ENCODE results near the gene SIRPB1.
"Not testable (repeated sequence)": the region's sequence is repeated elsewhere in the genome, so short reads cannot be mapped to it uniquely, and the experiment has no call there.

SIRPB1 gene

GRCh38 chr20:1619861-1620444, at the start of gene SIRPB1:
SIRPB1 (minus strand) TSS chr20:1620009; CDS start chr20:1619944, 65 bp downstream.
- DNase-seq (ENCODE audit: low read depth): no peak

DNA sequence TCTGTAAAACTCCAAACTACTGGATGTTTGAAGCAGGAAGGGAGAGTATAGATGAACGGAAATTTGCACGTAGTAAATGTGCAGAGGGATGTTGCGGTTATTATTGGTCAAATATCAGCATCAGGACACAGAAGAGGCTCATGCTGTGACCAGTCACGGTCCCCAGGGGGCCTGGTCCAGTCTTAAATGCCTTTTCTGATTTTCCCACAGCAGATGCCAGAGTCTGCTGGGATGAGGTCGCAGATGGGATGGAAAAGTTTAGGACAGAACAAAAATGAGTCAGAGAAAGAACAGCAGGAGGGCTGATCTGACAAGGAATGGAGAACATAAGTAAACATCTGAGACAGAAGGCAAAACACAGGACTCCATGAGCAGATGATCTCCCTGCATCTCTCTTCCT, 49.5 kb upstream of the SIRPB1 start:
- DNase-seq (ENCODE audit: low read depth): no peak

DNA sequence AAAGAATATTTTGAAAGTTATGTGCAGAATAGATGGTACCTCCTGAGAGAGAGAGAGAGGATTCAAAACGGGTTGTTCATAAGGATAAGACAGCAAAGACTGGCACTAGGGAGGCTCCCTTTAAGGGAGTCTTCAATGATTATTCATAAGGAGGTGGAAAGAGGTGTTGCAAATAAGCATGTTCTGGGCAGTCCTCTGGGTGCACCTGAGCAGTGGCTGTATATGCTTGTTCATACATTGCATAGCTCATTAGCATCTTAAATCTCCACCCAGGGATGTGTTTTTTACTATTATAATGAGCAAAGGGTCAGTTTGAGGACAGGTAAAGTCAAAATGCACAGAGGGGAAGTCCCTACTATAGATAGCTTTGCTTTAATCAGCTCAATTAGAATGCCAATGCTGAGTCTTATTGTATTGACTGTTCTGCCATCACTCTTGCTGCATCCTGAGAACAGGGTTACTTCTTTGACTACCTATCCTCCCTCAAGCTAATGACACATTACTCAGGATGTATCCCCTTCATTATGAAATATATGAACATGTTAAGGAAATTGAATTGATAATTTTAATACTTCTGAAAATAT, 47.8 kb upstream of the SIRPB1 start:
- DNase-seq (ENCODE audit: low read depth): no peak

- DNase-seq (ENCODE audit: low read depth): no peak
Measured at GRCh38 chr20:1666802-1667201, 47.0 kb upstream of the SIRPB1 start.

- no peak for DNase-seq (ENCODE audit: low read depth)
Measured at GRCh38 chr20:1665345-1665744, 45.5 kb upstream of the SIRPB1 start.

DNA sequence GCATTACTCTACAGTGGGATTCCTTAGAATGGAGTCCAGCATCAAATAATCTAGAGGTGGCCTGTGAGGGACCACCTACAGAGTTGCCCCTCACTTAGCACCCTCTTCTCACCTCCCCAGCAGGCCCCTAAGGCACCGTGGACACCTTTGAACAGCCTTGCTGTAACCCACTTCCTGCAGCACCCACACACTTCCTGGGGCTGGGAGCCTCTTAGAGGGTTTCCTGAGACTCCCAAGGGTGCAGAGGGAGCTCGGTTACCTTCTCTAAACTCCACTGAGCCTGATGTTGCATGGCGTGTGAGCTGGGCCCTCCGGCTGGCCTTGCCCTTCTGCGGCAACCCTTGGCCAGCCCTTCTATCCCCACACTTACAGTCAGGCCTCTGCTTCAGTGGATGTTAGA, 45.1 kb upstream of the SIRPB1 start:
- DNase-seq (ENCODE audit: low read depth): peak; percentile 54

- DNase-seq (ENCODE audit: low read depth): no peak
Measured at GRCh38 chr20:1663917-1664316, 44.1 kb upstream of the SIRPB1 start.

- no peak for DNase-seq (ENCODE audit: low read depth)
Measured at GRCh38 chr20:1661542-1662299, 41.9 kb upstream of the SIRPB1 start.

DNA sequence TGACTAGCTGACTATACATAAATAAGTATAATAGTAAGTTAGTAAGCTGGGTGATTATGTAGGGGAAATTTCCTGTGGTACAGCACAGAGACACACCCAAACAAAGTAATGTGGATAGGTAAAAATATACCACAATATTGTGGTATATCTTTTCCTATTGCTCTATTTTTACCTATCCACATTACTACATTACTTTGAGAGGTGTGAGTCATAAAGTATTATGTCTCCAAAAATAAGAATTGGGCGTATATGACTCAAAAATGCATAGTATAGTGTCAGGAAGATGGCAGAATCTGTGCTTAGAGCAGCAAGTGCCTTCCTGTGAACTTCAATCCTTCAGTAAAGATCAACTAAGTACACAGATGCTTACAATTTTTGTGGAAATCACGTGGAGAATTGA, 40.4 kb upstream of the SIRPB1 start:
- DNase-seq (ENCODE audit: low read depth): no peak

DNA sequence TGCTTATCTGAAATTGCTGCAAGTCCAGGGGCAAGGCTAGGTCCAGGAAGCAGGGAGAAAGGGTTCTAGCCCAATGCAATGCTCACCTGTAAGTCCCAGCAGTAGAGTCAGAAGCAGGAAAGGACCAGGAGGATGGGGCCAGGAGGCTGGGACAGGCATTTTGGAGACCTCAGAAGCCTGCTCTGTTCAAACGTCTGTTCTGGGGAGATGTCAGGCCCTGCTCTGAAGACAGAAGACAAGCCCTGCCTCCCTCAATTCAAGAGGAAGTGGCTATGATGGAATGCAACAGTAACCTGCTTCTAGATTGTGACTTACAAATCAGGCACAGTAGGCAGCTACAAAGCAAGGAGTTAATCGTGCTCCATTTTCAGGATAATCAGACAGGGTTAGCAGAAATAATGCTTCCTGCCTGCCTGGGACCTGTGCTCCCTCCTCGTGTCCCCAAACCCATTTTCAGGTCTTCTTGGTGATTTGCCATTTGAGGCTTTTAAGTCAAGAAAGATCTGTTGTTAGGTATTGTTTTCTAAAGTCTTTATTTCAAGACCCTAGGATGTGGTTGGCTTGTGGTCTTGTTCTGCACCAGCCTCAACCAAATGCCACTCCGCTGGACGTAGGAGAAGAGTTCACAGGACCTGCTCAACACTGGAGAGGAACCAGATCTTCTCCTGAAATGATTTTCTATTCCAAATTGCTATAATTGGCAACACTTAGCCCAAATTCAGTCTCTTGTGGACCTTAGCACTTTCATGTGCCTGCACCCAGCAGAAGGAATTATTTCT, 37.9 kb upstream of the SIRPB1 start, which contains the start of gene SIRPG:
Gene SIRPG, minus strand, starts transcription at position 224 of the 779 bp plus-strand sequence. Its CDS starts 65 bp downstream, at position 159.
- no peak for DNase-seq (ENCODE audit: low read depth)

DNA sequence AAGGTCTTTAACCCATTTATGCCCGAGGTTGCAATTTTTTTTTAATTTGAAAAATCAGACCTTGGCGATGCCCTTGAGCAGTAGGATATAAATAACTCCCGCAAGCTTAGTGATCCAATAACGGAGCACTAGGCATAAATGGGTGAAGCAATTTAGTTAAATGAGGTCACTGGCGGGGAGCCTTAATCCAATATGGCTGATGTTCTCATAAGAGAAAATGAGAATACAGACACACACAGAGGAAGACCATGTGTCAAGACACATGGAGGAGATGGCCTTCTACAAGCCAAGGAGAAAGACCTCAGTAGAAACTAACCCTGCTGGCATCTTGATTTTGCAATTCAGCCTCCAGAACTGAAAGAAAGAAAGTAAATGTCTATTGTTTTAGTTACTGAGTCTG, 37.0 kb upstream of the SIRPB1 start:
- no peak for DNase-seq (ENCODE audit: low read depth)

- DNase-seq (ENCODE audit: low read depth): no peak
Measured at GRCh38 chr20:1654996-1655395, 35.2 kb upstream of the SIRPB1 start.

DNA sequence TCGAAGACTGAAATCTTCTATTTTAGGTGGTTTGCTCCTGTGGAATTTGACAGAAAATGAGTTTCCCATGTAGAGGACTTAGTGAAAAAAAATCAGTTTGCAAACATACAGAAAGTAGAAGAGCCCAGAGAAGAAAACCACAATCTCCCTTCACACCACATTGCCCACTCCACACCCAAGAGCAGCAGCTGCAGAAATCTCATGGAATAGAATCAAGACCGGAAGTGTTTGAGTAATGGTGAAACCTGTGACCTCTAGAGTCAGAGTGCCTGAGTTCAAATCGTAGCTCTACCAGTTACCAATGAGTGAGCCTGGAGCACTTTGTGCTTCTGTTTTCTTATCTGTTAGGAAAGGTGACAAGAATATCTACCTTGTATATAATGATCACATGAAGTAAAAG, 33.2 kb upstream of the SIRPB1 start:
- DNase-seq (ENCODE audit: low read depth): no peak

- no peak for DNase-seq (ENCODE audit: low read depth)
Measured at GRCh38 chr20:1652104-1652503, 32.3 kb upstream of the SIRPB1 start.

GRCh38 chr20:1651268-1652058, 31.7 kb upstream of the SIRPB1 start:
- DNase-seq (ENCODE audit: low read depth): no peak

- no peak for DNase-seq (ENCODE audit: low read depth)
Measured at GRCh38 chr20:1648101-1648500, 28.3 kb upstream of the SIRPB1 start.

DNA sequence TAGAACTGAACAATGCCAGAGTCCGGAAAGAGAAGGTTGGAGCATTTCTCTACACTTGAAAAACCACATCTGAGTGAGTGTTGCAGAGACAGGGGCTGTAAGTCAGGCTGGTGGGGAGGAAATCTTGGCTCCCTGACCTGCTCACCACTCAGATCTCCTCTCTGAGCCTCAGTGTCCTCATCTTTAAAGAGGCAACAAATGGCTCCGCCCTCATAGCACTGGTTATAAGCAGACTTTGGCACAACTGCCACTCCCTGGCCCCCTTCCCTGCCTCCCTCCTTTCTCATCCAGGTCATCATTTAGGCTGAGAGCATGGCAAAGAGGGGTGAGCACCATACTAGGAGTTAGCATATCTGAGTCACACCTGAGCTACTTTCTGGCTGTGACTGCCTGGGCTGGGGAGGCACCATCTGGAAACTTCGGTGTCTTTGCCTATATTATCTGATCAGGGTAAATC, 27.2 kb upstream of the SIRPB1 start:
- DNase-seq (ENCODE audit: low read depth): no peak

DNA sequence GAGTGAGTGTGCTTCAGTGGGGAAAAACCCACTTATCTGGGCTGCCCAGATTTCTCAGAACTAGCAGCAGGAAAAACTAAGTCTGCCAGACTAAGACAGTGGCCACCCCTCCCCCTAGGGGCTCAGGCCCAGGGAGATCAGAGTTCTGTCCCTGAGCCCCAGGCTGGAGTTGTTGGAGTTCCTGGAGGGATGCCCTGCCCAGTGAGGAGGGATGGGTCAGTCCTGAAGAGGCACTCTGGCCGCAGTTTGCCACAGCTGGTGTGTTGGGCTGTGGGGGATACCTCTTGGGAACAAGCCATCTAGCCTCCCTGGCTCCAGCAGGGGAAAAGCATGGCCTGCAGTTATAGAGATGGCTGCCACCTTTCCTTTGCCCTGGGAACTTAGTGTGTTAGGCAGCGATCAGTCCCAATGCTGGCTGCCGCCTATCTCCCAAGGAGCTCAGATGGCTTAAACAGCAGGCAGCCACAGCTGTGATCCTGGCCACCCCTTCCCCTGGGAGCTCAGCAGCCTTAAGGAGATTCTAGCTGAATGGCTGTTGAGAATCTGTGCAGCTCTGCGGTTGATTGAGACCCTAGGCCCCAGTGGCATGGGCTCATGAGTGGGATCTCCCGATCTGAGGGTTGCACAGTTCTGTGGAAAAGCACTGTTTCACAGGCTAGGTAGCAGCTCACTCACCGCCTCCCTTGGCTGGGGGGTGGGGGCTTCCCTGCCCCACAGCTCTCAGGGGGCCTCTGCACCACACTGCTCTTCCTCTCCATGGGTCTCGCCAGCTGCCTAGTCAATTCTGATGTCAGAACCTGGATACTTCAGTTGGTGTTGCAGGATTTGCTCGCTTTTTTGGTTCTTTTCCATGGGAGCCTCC, 24.5 kb upstream of the SIRPB1 start:
- no peak for DNase-seq (ENCODE audit: low read depth)

GRCh38 chr20:1638643-1639042, 18.8 kb upstream of the SIRPB1 start:
- not testable (repeated sequence) for DNase-seq (ENCODE audit: low read depth)

DNA sequence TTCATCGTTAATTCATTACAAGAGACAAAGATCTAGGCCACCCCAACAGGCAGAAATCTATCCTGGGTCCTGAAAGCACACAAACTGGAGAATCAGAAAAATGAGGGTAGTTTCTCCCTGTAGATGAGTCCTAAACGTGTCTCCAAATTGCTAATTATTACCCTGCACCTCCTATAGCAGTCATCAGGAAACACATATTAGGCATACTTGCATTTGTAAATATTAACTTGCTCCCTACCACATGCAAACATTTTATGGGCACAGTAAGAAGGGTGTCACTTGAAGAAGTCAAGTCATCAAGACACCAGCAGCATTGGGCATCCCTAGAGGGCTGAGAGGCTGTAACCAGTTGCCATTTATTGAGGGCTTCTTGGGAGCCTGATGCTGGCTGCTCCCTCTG, 17.9 kb upstream of the SIRPB1 start:
- DNase-seq (ENCODE audit: low read depth): no peak

DNA sequence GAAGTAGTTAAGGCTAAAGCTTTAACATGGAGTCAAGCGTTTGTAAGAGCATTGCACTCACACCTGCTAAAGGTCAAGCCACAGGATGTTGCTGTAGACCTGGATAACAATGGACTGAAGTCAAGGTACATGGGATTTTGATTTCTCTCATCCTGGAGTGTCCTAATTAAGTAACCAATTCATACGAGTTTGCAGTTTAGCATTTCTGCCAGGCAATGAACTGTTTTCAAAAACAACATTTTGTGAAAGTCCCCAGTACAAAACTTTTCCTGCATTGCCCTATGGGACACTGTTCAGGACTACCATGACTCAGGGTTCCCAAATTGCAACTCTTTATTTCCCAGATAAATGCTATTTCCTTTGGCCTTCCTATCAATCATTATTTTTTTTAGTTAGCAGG, 17.4 kb upstream of the SIRPB1 start:
- no peak for DNase-seq (ENCODE audit: low read depth)

Measured in stimulated activated CD4-positive, alpha-beta T cell treated with anti-CD3 and anti-CD28 coated beads, Interleukin-2, amount 100 ng/mL, for 4 hours (primary cell).